GM18907 (cell line): Measurements from ENCODE around the gene RRH.

ENCODE experiments used
- ATAC-seq: cut with Tn5 transposase; IDR thresholded peaks from one replicate; pipeline ENCODE4 v1.9.1; 2021; ENCODE audit warnings: mild to moderate bottlenecking, moderate library complexity; ENCODE audit not compliant: unreplicated experiment

RRH gene

GRCh38 chr4:109879636-109880314, 52.0 kb downstream of the RRH start:
- ATAC-seq, result no peak

GRCh38 chr4:109886303-109886702, 58.5 kb downstream of the RRH start:
- ATAC-seq, result no peak

- no peak for ATAC-seq
These were observed 59.3 kb downstream of the RRH start for GRCh38 chr4:109887071-109887470.

GRCh38 chr4:109890076-109890475, 62.3 kb downstream of the RRH start:
- ATAC-seq, result no peak
